HepG2 (cell line): ENCODE data around the gene PRKCI. TPM values are rescaled to one million over a fixed set of nuclear protein-coding genes. Genes with fewer than 3 reads are reported as not detected.
A peak's percentile ranks its signal among the peaks of the same experiment; 100 is the strongest.

Source experiments
- ATAC-seq: fragments of 200-7000 bp; cut with Tn5 transposase; 3 replicates; pipeline ENCODE4 v1.9.1; 2020; ENCODE audit warnings: mild to moderate bottlenecking, moderate library complexity
- BruUV-seq: library from RNA; stranded (reverse); fragments of 400-500 nt; replicated peaks from 2 replicates; lab custom pipeline; 2021; lab: Mats Ljungman, UMichigan
- CTCF ChIA-PET: fragments of 300-600 bp; formaldehyde crosslinking; extraction: SDS; loops from one replicate; lab custom pipeline; 2021; ENCODE audit warnings: low total read pairs, inconsistent platforms, low intra/inter-chr PET ratio; lab: Yijun Ruan, JAX
- POLR2A ChIA-PET: fragments of 350-600 bp; sonication (Branson Sonifier 250); formaldehyde crosslinking; loops from one replicate; lab custom pipeline; 2020; ENCODE audit warnings: antibody characterized with exemption, inconsistent platforms; lab: Yijun Ruan, JAX
- DNase-seq: peaks from one replicate; pipeline ENCODE4 v3.0.0-alpha.2; 2015; ENCODE audit warnings: low spot score
- FAIRE-seq: peaks from 3 replicates; lab custom pipeline; 2011; peaks lifted over from hg19 to GRCh38; lab: Jason Lieb, UNC
- H2AFZ ChIP-seq: one replicate; pipeline ENCODE4 v1.6.1; 2011; ENCODE audit warnings: low read length, inconsistent platforms
- H3K27ac ChIP-seq: fragments of 300-600 bp; 3 replicates; pipeline ENCODE4 v1.8.0; 2011; ENCODE audit warnings: mixed run types, mild to moderate bottlenecking, mixed read lengths, low read length, inconsistent platforms; ENCODE audit not compliant: insufficient read depth; ENCODE audit errors: extremely low read length
- H3K27me3 ChIP-seq, 2 experiments: fragments of 200-600 bp in 1 of 2; 2 replicates in 1 of 2; 3 replicates in 1 of 2; pipeline versions ENCODE4 v1.6.0 to v1.8.0; 2011; ENCODE audit warnings: low read length in 2 of 2, mild to moderate bottlenecking in 2 of 2, moderate library complexity in 2 of 2, inconsistent platforms in 1 of 2; ENCODE audit not compliant: insufficient read depth in 2 of 2, control insufficient read depth in 1 of 2
- H3K36me3 ChIP-seq, 2 experiments: fragments of 200-600 bp in 1 of 2; replicated peaks in 1 of 2; 2 replicates in 1 of 2; 3 replicates in 1 of 2; pipeline versions ENCODE4 v1.5.1 to v1.8.0; 2011; ENCODE audit warnings: low read length in 2 of 2, inconsistent platforms in 1 of 2; ENCODE audit not compliant: insufficient read depth in 2 of 2, control insufficient read depth in 1 of 2
- H3K4me1 ChIP-seq: 2 replicates; pipeline ENCODE4 v1.5.1; 2012; ENCODE audit warnings: low read length, inconsistent platforms; ENCODE audit not compliant: insufficient read depth
- H3K4me2 ChIP-seq: 2 replicates; pipeline ENCODE4 v1.6.0; 2011; ENCODE audit warnings: low read depth, low read length, inconsistent platforms
- H3K4me3 ChIP-seq, 3 experiments: fragments of 200-600 bp in 1 of 3; sonication (generic), shearing (Covaris generic) in 1 of 3; replicated peaks in 1 of 3; 2 replicates each; pipeline ENCODE4 v1.5.1; 2011 to 2016; ENCODE audit warnings: low read length in 3 of 3, inconsistent platforms in 2 of 3, low read depth in 2 of 3, mild to moderate bottlenecking in 2 of 3, control low read depth in 1 of 3, mixed read lengths in 1 of 3; ENCODE audit not compliant: insufficient read depth in 1 of 3
- H3K79me2 ChIP-seq: one replicate; pipeline ENCODE4 v1.6.1; 2011; ENCODE audit warnings: low read length, inconsistent platforms; ENCODE audit not compliant: insufficient read depth
- H3K9ac ChIP-seq: 2 replicates; pipeline ENCODE4 v1.6.0; 2011; ENCODE audit warnings: mild to moderate bottlenecking, low read depth, low read length, inconsistent platforms; ENCODE audit not compliant: insufficient read depth
- H3K9me3 ChIP-seq: 2 replicates; pipeline ENCODE4 v1.5.1; 2012; ENCODE audit warnings: mild to moderate bottlenecking, low read length
- H4K20me1 ChIP-seq: 2 replicates; pipeline ENCODE4 v1.6.0; 2011; ENCODE audit warnings: inconsistent platforms, mild to moderate bottlenecking, low read length, moderate library complexity; ENCODE audit not compliant: insufficient read depth
- ARID4A ChIP-seq: sonication (generic); formaldehyde crosslinking; IDR thresholded peaks from 2 replicates; pipeline ENCODE4 v1.5.0; 2020; ENCODE audit warnings: mild to moderate bottlenecking, missing genetic modification reagents, borderline replicate concordance
- ZNF703 ChIP-seq: sonication (generic); formaldehyde crosslinking; IDR thresholded peaks from 2 replicates; pipeline ENCODE4 v1.5.1; 2020; ENCODE audit warnings: missing genetic modification reagents, mild to moderate bottlenecking, moderate library complexity, borderline replicate concordance
- ZNF850 ChIP-seq: sonication (generic); formaldehyde crosslinking; conservative IDR thresholded peaks from 2 replicates; pipeline ENCODE4 v1.9.0; 2021; ENCODE audit warnings: mild to moderate bottlenecking, missing genetic modification reagents
- WGBS: methylation state at CpG from one replicate; pipeline ENCODE4 v1.1.6; 2017; ENCODE audit warnings: low lambda C conversion rate; 5-methylcytosine and 5-hydroxymethylcytosine counted together
- in situ Hi-C: cut with HindIII; loops from 2 replicates; pipeline ENCODE4 v1.10.0; 2017; ENCODE audit warnings: low pct_unique_long_range_greater_than_20kb; ENCODE audit not compliant: extremely low pct_ligation_motif_present
- intact Hi-C: fragments of 100-400 bp; cut with micrococcal nuclease; formaldehyde crosslinking; loops from one replicate; pipeline ENCODE4 v1.10.0; 2022; ENCODE audit not compliant: unreplicated experiment
- polyA plus RNA-seq, 8 experiments: library from polyadenylated mRNA; depleted of rRNA in 3 of 8; stranded (reverse) in 7 of 8; unstranded in 1 of 8; fragments of >200 nt; fragmentation: Illumina TruSeq in 4 of 8; extraction: Trizol in 4 of 8; gene quantifications; 2 replicates each; pipeline versions ENCODE4 v1.2.1 to v1.2.3, GENCODE V29; 2011 to 2016; ENCODE audit warnings: low read depth in 4 of 8, missing spikeins in 1 of 8, mixed read lengths in 1 of 8; ENCODE audit not compliant: insufficient read depth in 1 of 8
- total RNA-seq, 5 experiments: library from RNA; depleted of rRNA; stranded (reverse); fragments of >200 nt; fragmentation: Illumina TruSeq; extraction: Trizol; gene quantifications; 2 replicates each; pipeline ENCODE4 v1.2.3, GENCODE V29; 2016; ENCODE audit warnings: low read depth in 1 of 5

PRKCI gene
- total and polyA plus RNA-seq, 2 of the 13 experiments (the other 11 are each of a cell fraction or from before 2014, with no cell fraction given), result 17.2 to 30.4 TPM

GRCh38 chr3:170327040-170327808 lies 105.0 kb downstream of the PRKCI start:
- Histone ChIP-seq H3K4me1 (peaks cover 41% of the 10 kb centered on the region), H3K27ac (no peak overlapping the region), H3K9ac (no peak overlapping the region), H3K27me3 (no peaks in the 10 kb centered on the region), H3K79me2 (no peaks in the 10 kb centered on the region), H3K9me3 (no peaks in the 10 kb centered on the region), H3K4me3 (no peak overlapping the region), H3K4me2 (no peak overlapping the region), H2AFZ (no peak overlapping the region), H3K36me3 (no peaks in the 10 kb centered on the region), H4K20me1 (no peaks in the 10 kb centered on the region)
- no peak for ATAC-seq
- 91% methylated on average over 18 of the region's 24 CpGs for WGBS
- intact Hi-C loops (no loop called here), in situ Hi-C loops (no loop called here)
- no peak for DNase-seq
- BruUV-seq, result no TSS peak
- no peak for FAIRE-seq
- ChIA-PET CTCF (no interaction called here), POLR2A (interaction anchor here (1.0 kb wide), 1 partner anchor 29 kb away, joined by 5 read pairs; no protein-coding TSS in a partner anchor)
- TF ChIP-seq ZNF850 (CRISPR knock-in tag) (peak; percentile 99), ARID4A (no peak), ZNF703 (CRISPR knock-in tag) (no peak)
- TF ChIP-seq, all 625 proteins: peak for 1
